HCT116 (cell line): ENCODE results near the gene IGF2BP3. TPM values are rescaled to one million over a fixed set of nuclear protein-coding genes. Genes with fewer than 3 reads are reported as not detected.

ENCODE experiments used
- ATAC-seq: fragments of 200-7000 bp; cut with Tn5 transposase; 2 replicates; pipeline ENCODE4 v1.9.1; 2020; ENCODE audit warnings: mild to moderate bottlenecking, moderate library complexity
- BruUV-seq: library from RNA; stranded (reverse); fragments of 400-500 nt; replicated peaks from 2 replicates; lab custom pipeline; 2021; lab: Mats Ljungman, UMichigan
- CTCF ChIA-PET: fragments of 300-600 bp; sonication (Branson Sonifier 250); formaldehyde crosslinking; loops from one replicate; lab custom pipeline; 2021; ENCODE audit warnings: antibody characterized with exemption; lab: Charles Lee
- POLR2A ChIA-PET: fragments of 300-600, 350-600 bp; sonication (Branson Sonifier 250); formaldehyde crosslinking; loops from one replicate; lab custom pipeline; 2021; ENCODE audit warnings: antibody characterized with exemption; lab: Charles Lee
- RAD21 ChIA-PET, 2 experiments: fragments of 300-600 bp; sonication (Branson Sonifier 250); formaldehyde crosslinking; loops; one replicate each; lab custom pipeline; 2023; ENCODE audit warnings: low total read pairs in 2 of 2; ENCODE audit not compliant: uncharacterized antibody in 2 of 2, unreplicated experiment in 2 of 2, low non-redundant PET in 1 of 2; lab: Charles Lee
- DNase-seq: peaks from one replicate; pipeline ENCODE4 v3.0.0-alpha.2; 2010; ENCODE audit warnings: low read depth, low spot score
- H2AFZ ChIP-seq: fragments of 200-600 bp; shearing (Covaris generic), sonication (generic); 2 replicates; pipeline ENCODE4 v1.6.1; 2017; ENCODE audit warnings: low read depth, mixed run types, mixed read lengths, antibody characterized with exemption, low read length; ENCODE audit not compliant: poor library complexity, severe bottlenecking
- H3K27ac ChIP-seq: 2 replicates; pipeline ENCODE4 v1.5.1; 2012; ENCODE audit warnings: low read depth, low read length
- H3K27me3 ChIP-seq: fragments of 200-600 bp; sonication (generic); 2 replicates; pipeline ENCODE4 v1.6.1; 2016; ENCODE audit warnings: mixed run types, low read length, mixed read lengths; ENCODE audit not compliant: insufficient read depth
- H3K36me3 ChIP-seq, 2 experiments: fragments of 200-500 bp in 1 of 2; fragments of 200-600 bp in 1 of 2; sonication (Bioruptor generic) in 1 of 2; sonication (generic) in 1 of 2; 2 replicates each; pipeline versions ENCODE4 v1.5.1 to v1.6.1; 2014 to 2016; ENCODE audit warnings: low read length in 2 of 2, inconsistent platforms in 1 of 2, mixed read lengths in 1 of 2, mixed run types in 1 of 2; ENCODE audit not compliant: insufficient read depth in 2 of 2, control insufficient read depth in 1 of 2
- H3K4me1 ChIP-seq, 2 experiments: fragments of 200-600 bp in 1 of 2; sonication (generic) in 1 of 2; 2 replicates each; pipeline versions ENCODE4 v1.5.1 to v1.6.1; 2012 to 2017; ENCODE audit warnings: low read length in 2 of 2, inconsistent platforms in 1 of 2, mild to moderate bottlenecking in 1 of 2, mixed read lengths in 1 of 2, mixed run types in 1 of 2, moderate library complexity in 1 of 2; ENCODE audit not compliant: insufficient read depth in 2 of 2, control insufficient read depth in 1 of 2
- H3K4me2 ChIP-seq: fragments of 200-600 bp; sonication (generic); 2 replicates; pipeline ENCODE4 v1.6.1; 2017; ENCODE audit warnings: mixed run types, low read length, mixed read lengths
- H3K4me3 ChIP-seq, 2 experiments: fragments of 200-600 bp in 1 of 2; sonication (generic) in 1 of 2; replicated peaks in 1 of 2; 2 replicates each; pipeline ENCODE4 v1.5.1; 2011 to 2016; ENCODE audit warnings: low read length in 2 of 2, control low read depth in 1 of 2, low read depth in 1 of 2, mild to moderate bottlenecking in 1 of 2, mixed read lengths in 1 of 2, mixed run types in 1 of 2
- H3K79me2 ChIP-seq: fragments of 200-600 bp; sonication (generic); 2 replicates; pipeline ENCODE4 v1.6.1; 2017; ENCODE audit warnings: mild to moderate bottlenecking, mixed run types, low read length, moderate library complexity, mixed read lengths; ENCODE audit not compliant: insufficient read depth
- H3K9ac ChIP-seq: fragments of 200-600 bp; sonication (generic); 2 replicates; pipeline ENCODE4 v1.6.1; 2016; ENCODE audit warnings: low read length, mixed read lengths
- H3K9me2 ChIP-seq: fragments of 200-600 bp; sonication (generic), shearing (Covaris generic); 2 replicates; pipeline ENCODE4 v1.6.1; 2017; ENCODE audit warnings: mixed run types, mild to moderate bottlenecking, moderate library complexity; ENCODE audit not compliant: insufficient read depth
- H3K9me3 ChIP-seq, 2 experiments: fragments of 200-500 bp in 1 of 2; fragments of 200-600 bp in 1 of 2; sonication (Bioruptor generic) in 1 of 2; sonication (generic) in 1 of 2; 2 replicates each; pipeline ENCODE4 v1.6.1; 2014 to 2017; ENCODE audit warnings: low read length in 2 of 2, mixed read lengths in 2 of 2, inconsistent platforms in 1 of 2, low read depth in 1 of 2, mild to moderate bottlenecking in 1 of 2, mixed run types in 1 of 2, moderate library complexity in 1 of 2; ENCODE audit not compliant: control insufficient read depth in 1 of 2, insufficient read depth in 1 of 2
- H4K20me1 ChIP-seq: fragments of 200-600 bp; sonication (generic), shearing (Covaris generic); 2 replicates; pipeline ENCODE4 v1.6.1; 2017; ENCODE audit warnings: mixed run types, mild to moderate bottlenecking, moderate library complexity; ENCODE audit not compliant: insufficient read depth
- CBX3 ChIP-seq: IDR thresholded peaks from 2 replicates; pipeline ENCODE4 v1.6.1; 2012; ENCODE audit warnings: low read depth
- CEBPB ChIP-seq: IDR thresholded peaks from 2 replicates; pipeline ENCODE4 v1.6.1; 2012; ENCODE audit warnings: low read depth
- EGR1 ChIP-seq: IDR thresholded peaks from 2 replicates; pipeline ENCODE4 v1.6.1; 2012; ENCODE audit warnings: low read depth
- EZH2phosphoT487 ChIP-seq: fragments of 200-600 bp; IDR thresholded peaks from 2 replicates; pipeline ENCODE4 v1.6.1; 2018; ENCODE audit warnings: antibody characterized with exemption, borderline replicate concordance
- JUND ChIP-seq: IDR thresholded peaks from 2 replicates; pipeline ENCODE4 v1.6.1; 2012
- POLR2A ChIP-seq: IDR thresholded peaks from 2 replicates; pipeline ENCODE4 v1.7.0; 2011; ENCODE audit warnings: borderline replicate concordance; ENCODE audit not compliant: insufficient read depth, insufficient read length; ENCODE audit errors: extremely low read depth
- POLR2AphosphoS5 ChIP-seq: IDR thresholded peaks from 2 replicates; pipeline ENCODE4 v1.6.1; 2011; ENCODE audit warnings: mild to moderate bottlenecking, low read depth, low read length, moderate library complexity
- SP1 ChIP-seq: IDR thresholded peaks from 2 replicates; pipeline ENCODE4 v1.6.1; 2012; ENCODE audit warnings: low read depth
- SRF ChIP-seq: IDR thresholded peaks from 2 replicates; pipeline ENCODE4 v1.6.1; 2012; ENCODE audit warnings: low read depth
- YY1 ChIP-seq: IDR thresholded peaks from 2 replicates; pipeline ENCODE4 v1.6.1; 2011; ENCODE audit warnings: low read length, low read depth, moderate library complexity, mild to moderate bottlenecking; ENCODE audit not compliant: insufficient replicate concordance; ENCODE audit errors: extremely low read depth
- ZFX ChIP-seq: fragments of 450-650 bp; IDR thresholded peaks from 2 replicates; pipeline ENCODE4 v1.6.1; 2017
- ZNF274 ChIP-seq: fragments of 200-500 bp; sonication (Bioruptor generic); IDR thresholded peaks from 2 replicates; pipeline ENCODE4 v1.6.1; 2014; ENCODE audit warnings: mild to moderate bottlenecking, low read depth, low read length, inconsistent platforms
- intact Hi-C: fragments of 100-400 bp; cut with micrococcal nuclease; formaldehyde crosslinking; loops from 2 replicates; pipeline ENCODE4 v1.10.0; 2022
- total RNA-seq: library from RNA; stranded (reverse); gene quantifications from one replicate; pipeline ENCODE4 v1.2.1, GENCODE V29; 2021; ENCODE audit not compliant: unreplicated experiment
- TF ChIP-seq, protein P1 (sequence below): IDR thresholded peaks from 2 replicates; pipeline ENCODE4 v1.6.1; 2011; ENCODE audit warnings: mild to moderate bottlenecking, low read length, moderate library complexity; ENCODE audit not compliant: insufficient replicate concordance; ENCODE audit errors: extremely low read depth
- TF ChIP-seq, protein P2 (sequence below): IDR thresholded peaks from 2 replicates; pipeline ENCODE4 v1.6.1; 2012
- TF ChIP-seq, protein P3 (sequence below): IDR thresholded peaks from 2 replicates; pipeline ENCODE4 v1.6.1; 2012
- TF ChIP-seq, protein P4 (sequence below), 3 experiments: fragments of 200-600 bp in 1 of 3; sonication (generic) in 1 of 3; IDR thresholded peaks in 2 of 3; conservative IDR thresholded peaks in 1 of 3; 2 replicates each; pipeline ENCODE4 v1.5.1; 2012 to 2017; ENCODE audit warnings: low read depth in 2 of 3, low read length in 2 of 3, antibody characterized with exemption in 1 of 3, borderline replicate concordance in 1 of 3, control low read depth in 1 of 3, mild to moderate bottlenecking in 1 of 3, mixed read lengths in 1 of 3, mixed run types in 1 of 3, moderate library complexity in 1 of 3; ENCODE audit not compliant: insufficient read depth in 1 of 3

IGF2BP3 gene
- total RNA-seq, 1 experiment from 2014 or later, result 79.1 TPM

DNA sequence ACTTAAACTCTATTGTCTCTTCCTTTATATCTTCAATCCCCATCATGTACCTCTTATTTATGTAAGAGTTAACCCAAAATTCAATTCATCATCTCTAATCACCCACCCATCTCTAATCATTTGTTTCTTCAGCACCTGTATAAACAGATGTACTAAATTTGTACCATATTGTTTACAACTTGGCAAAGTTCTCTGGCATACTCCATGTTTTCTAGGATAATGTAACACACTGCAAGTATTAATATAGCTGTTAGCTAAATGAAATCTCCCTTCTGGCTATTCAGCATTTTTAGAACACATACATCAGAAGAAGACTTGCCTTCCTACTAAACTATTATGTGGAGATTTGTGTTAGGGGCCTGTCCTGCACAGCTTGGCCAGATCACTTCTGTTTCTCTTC is 138.1 kb downstream of the IGF2BP3 start (continued):
- TF ChIP-seq, protein P1, sequence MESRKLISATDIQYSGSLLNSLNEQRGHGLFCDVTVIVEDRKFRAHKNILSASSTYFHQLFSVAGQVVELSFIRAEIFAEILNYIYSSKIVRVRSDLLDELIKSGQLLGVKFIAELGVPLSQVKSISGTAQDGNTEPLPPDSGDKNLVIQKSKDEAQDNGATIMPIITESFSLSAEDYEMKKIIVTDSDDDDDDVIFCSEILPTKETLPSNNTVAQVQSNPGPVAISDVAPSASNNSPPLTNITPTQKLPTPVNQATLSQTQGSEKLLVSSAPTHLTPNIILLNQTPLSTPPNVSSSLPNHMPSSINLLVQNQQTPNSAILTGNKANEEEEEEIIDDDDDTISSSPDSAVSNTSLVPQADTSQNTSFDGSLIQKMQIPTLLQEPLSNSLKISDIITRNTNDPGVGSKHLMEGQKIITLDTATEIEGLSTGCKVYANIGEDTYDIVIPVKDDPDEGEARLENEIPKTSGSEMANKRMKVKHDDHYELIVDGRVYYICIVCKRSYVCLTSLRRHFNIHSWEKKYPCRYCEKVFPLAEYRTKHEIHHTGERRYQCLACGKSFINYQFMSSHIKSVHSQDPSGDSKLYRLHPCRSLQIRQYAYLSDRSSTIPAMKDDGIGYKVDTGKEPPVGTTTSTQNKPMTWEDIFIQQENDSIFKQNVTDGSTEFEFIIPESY, result no peak
- no peak for TF ChIP-seq EGR1
- no peak for TF ChIP-seq JUND
- no peak for TF ChIP-seq SRF

DNA sequence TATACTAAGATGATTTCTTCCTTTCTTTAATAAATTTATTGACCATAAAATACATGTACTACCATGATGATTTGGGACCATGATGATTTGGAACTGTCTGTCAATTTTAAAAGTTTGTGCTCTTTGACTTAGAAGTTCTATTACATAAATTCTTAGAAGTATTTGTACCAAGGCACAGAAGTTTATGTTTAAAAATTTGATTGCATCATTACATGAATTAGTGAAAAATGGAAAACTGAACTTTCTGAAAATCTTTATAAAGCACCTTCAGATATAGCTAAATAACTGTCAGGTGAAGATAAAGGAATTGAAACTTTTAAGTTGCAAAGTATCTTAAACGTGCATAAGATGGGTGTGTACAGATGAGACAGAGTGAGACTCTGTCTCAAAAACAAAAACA is 139.2 kb downstream of the IGF2BP3 start:
- peaks cover 37 to 45% of the 10 kb centered on the region in 2 experiments for H3K4me1 ChIP-seq
- BruUV-seq, result no TSS peak
- H4K20me1 ChIP-seq, result peaks cover 13% of the 10 kb centered on the region; the same call in 1 of the 2 replicates
- intact Hi-C loops, result no loop called here
- peaks cover 33 to 37% of the 10 kb centered on the region in 2 experiments for H3K36me3 ChIP-seq
- no peak overlapping the region for H3K27ac ChIP-seq
- no peak overlapping the region for H3K4me3 ChIP-seq
- H3K9me2 ChIP-seq, result no peaks in the 10 kb centered on the region
- no peaks in the 10 kb centered on the region for H3K9me3 ChIP-seq
- POLR2A ChIA-PET, result no interaction called here
- no peak overlapping the region for H3K9ac ChIP-seq
- H3K4me2 ChIP-seq, result no peak overlapping the region
- no peak for ATAC-seq
- CTCF ChIA-PET, result no interaction called here
- DNase-seq, result no peak
- H3K27me3 ChIP-seq, result no peaks in the 10 kb centered on the region
- TF ChIP-seq POLR2A, result no peak
- no peak for TF ChIP-seq CEBPB
- TF ChIP-seq SP1, result no peak
- TF ChIP-seq, protein P2, sequence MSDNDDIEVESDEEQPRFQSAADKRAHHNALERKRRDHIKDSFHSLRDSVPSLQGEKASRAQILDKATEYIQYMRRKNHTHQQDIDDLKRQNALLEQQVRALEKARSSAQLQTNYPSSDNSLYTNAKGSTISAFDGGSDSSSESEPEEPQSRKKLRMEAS, result no peak
- TF ChIP-seq, protein P3, sequence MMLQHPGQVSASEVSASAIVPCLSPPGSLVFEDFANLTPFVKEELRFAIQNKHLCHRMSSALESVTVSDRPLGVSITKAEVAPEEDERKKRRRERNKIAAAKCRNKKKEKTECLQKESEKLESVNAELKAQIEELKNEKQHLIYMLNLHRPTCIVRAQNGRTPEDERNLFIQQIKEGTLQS, result no peak
- no peak for TF ChIP-seq ZNF274
- no peak for TF ChIP-seq ZFX
- no peak for TF ChIP-seq EZH2phosphoT487
- no peak for TF ChIP-seq YY1
- TF ChIP-seq CBX3, result no peak
- TF ChIP-seq, protein P1, result no peak
- TF ChIP-seq EGR1, result no peak
- no peak for TF ChIP-seq POLR2AphosphoS5
- TF ChIP-seq, protein P4, sequence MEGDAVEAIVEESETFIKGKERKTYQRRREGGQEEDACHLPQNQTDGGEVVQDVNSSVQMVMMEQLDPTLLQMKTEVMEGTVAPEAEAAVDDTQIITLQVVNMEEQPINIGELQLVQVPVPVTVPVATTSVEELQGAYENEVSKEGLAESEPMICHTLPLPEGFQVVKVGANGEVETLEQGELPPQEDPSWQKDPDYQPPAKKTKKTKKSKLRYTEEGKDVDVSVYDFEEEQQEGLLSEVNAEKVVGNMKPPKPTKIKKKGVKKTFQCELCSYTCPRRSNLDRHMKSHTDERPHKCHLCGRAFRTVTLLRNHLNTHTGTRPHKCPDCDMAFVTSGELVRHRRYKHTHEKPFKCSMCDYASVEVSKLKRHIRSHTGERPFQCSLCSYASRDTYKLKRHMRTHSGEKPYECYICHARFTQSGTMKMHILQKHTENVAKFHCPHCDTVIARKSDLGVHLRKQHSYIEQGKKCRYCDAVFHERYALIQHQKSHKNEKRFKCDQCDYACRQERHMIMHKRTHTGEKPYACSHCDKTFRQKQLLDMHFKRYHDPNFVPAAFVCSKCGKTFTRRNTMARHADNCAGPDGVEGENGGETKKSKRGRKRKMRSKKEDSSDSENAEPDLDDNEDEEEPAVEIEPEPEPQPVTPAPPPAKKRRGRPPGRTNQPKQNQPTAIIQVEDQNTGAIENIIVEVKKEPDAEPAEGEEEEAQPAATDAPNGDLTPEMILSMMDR (IDR thresholded peaks at IDR 0.05 in 2 of 3, conservative IDR thresholded peaks at IDR 0.05 in 1 of 3; ENCODE audit: borderline replicate concordance in 1 of 3, insufficient read depth in 1 of 3, low read depth in 2 of 3, low read length in 2 of 3), result no peak
- RAD21 ChIA-PET, result no interaction called here
- H3K79me2 ChIP-seq, result peaks cover 32% of the 10 kb centered on the region; the same call in 1 of the 2 replicates
- no peak overlapping the region for H2AFZ ChIP-seq
